GM18498 (cell line): ENCODE measurements around the gene RIN2.
"Not testable (repeated sequence)": the region's sequence is repeated elsewhere in the genome, so short reads cannot be mapped to it uniquely, and the experiment has no call there.

Experiments
- ATAC-seq: cut with Tn5 transposase; IDR thresholded peaks from one replicate; pipeline ENCODE4 v1.9.1; 2021; ENCODE audit warnings: mild to moderate bottlenecking, moderate library complexity; ENCODE audit not compliant: unreplicated experiment

The RIN2 gene

GRCh38 chr20:19738951-19739350 lies 19.1 kb upstream of the RIN2 start:
- no peak for ATAC-seq

- no peak for ATAC-seq
Observed at GRCh38 chr20:19739351-19739750, 18.7 kb upstream of the RIN2 start.

GRCh38 chr20:19740512-19740911 lies 17.5 kb upstream of the RIN2 start:
- no peak for ATAC-seq

- ATAC-seq: no peak
Observed at GRCh38 chr20:19741924-19742323, 16.1 kb upstream of the RIN2 start.

- no peak for ATAC-seq
Observed at GRCh38 chr20:19742974-19743639, 15.0 kb upstream of the RIN2 start.

- ATAC-seq: no peak
Observed at GRCh38 chr20:19743640-19743995, 14.4 kb upstream of the RIN2 start.

- no peak for ATAC-seq
Observed at GRCh38 chr20:19745106-19745505, 13.0 kb upstream of the RIN2 start.

- ATAC-seq: no peak
Observed at GRCh38 chr20:19745584-19745983, 12.5 kb upstream of the RIN2 start.

GRCh38 chr20:19746396-19746795 lies 11.7 kb upstream of the RIN2 start:
- no peak for ATAC-seq

- ATAC-seq: no peak
Observed at GRCh38 chr20:19747903-19748302, 10.2 kb upstream of the RIN2 start.

- no peak for ATAC-seq
Observed at GRCh38 chr20:19748681-19749080, 9.4 kb upstream of the RIN2 start.

- no peak for ATAC-seq
Observed at GRCh38 chr20:19749618-19750071, 8.4 kb upstream of the RIN2 start.

- ATAC-seq: no peak
Observed at GRCh38 chr20:19750101-19750606, 7.9 kb upstream of the RIN2 start.

- ATAC-seq: no peak
Observed at GRCh38 chr20:19750907-19751636, 7.0 kb upstream of the RIN2 start.

- ATAC-seq: not testable (repeated sequence)
Observed at GRCh38 chr20:19754201-19754600, 3.9 kb upstream of the RIN2 start.

GRCh38 chr20:19756761-19757486 lies 1.1 kb upstream of the RIN2 start:
- no peak for ATAC-seq

- no peak for ATAC-seq
Observed at GRCh38 chr20:19757487-19758132, 448 bp upstream of the RIN2 start.

GRCh38 chr20:19758501-19759331 lies 658 bp downstream of the RIN2 start:
- ATAC-seq: no peak

GRCh38 chr20:19760371-19760721 lies 2.3 kb downstream of the RIN2 start:
- ATAC-seq: no peak

- no peak for ATAC-seq
Observed at GRCh38 chr20:19761326-19761725, 3.3 kb downstream of the RIN2 start.
